HAP-1 (cell line): ENCODE data around the gene PHF10.

Source experiments
- DNase-seq, 2 experiments: peaks; one replicate each; pipeline ENCODE4 v3.0.0-alpha.2; 2016 to 2020; ENCODE audit warnings: low spot score in 2 of 2
- H3K27me3 ChIP-seq: fragments of 250-450 bp; sonication (Bioruptor Pico); 2 replicates; pipeline ENCODE4 v1.5.1; 2020; ENCODE audit warnings: low read depth, mild to moderate bottlenecking, moderate library complexity
- H3K36me3 ChIP-seq: fragments of 250-450 bp; sonication (Bioruptor Pico); replicated peaks from 2 replicates; pipeline ENCODE4 v1.5.1; 2020; ENCODE audit warnings: mild to moderate bottlenecking
- H3K4me1 ChIP-seq: fragments of 250-450 bp; sonication (Bioruptor Pico); 2 replicates; pipeline ENCODE4 v1.5.1; 2020; ENCODE audit warnings: mild to moderate bottlenecking
- H3K4me3 ChIP-seq: fragments of 250-450 bp; sonication (Bioruptor Pico); 2 replicates; pipeline ENCODE4 v1.5.1; 2020; ENCODE audit warnings: mild to moderate bottlenecking, moderate library complexity
- H3K9me3 ChIP-seq: fragments of 250-450 bp; sonication (Bioruptor Pico); 2 replicates; pipeline ENCODE4 v1.5.1; 2020; ENCODE audit warnings: mild to moderate bottlenecking, moderate library complexity
- in situ Hi-C: fragments of 300-500 bp; cut with MboI; formaldehyde crosslinking; loops from 3 replicates; pipeline ENCODE4 v1.14.3; 2020; ENCODE audit warnings: low sequenced_read_pairs, inconsistent platforms, mixed read lengths

PHF10 gene

GRCh38 chr6:169738204-169738975 lies 14.1 kb upstream of the PHF10 start:
- no peak for DNase-seq
- no peak overlapping the region for H3K4me3 ChIP-seq
- no peaks in the 10 kb centered on the region for H3K36me3 ChIP-seq
- in situ Hi-C loops, result no loop called here
- H3K27me3 ChIP-seq, result peaks cover 4% of the 10 kb centered on the region; the same call in 1 of the 2 replicates
- H3K4me1 ChIP-seq, result no peaks in the 10 kb centered on the region
- H3K9me3 ChIP-seq, result no peaks in the 10 kb centered on the region

GRCh38 chr6:169729961-169730360 lies 5.7 kb upstream of the PHF10 start:
- DNase-seq, result no peak
- Histone ChIP-seq H3K4me3 (no peak overlapping the region), H3K36me3 (no peaks in the 10 kb centered on the region), H3K9me3 (no peaks in the 10 kb centered on the region), H3K27me3 (peaks cover 2% of the 10 kb centered on the region; the same call in 1 of the 2 replicates), H3K4me1 (peaks cover 8% of the 10 kb centered on the region)
- in situ Hi-C loops, result no loop called here

GRCh38 chr6:169726963-169727362 lies 2.7 kb upstream of the PHF10 start:
- no peak overlapping the region for H3K4me3 ChIP-seq
- no peaks in the 10 kb centered on the region for H3K27me3 ChIP-seq
- no peak for DNase-seq
- in situ Hi-C loops, result no loop called here
- H3K36me3 ChIP-seq, result no peaks in the 10 kb centered on the region
- peaks cover 10% of the 10 kb centered on the region for H3K4me1 ChIP-seq
- no peaks in the 10 kb centered on the region for H3K9me3 ChIP-seq

- Histone ChIP-seq H3K36me3 (no peaks in the 10 kb centered on the region), H3K4me1 (peaks cover 13% of the 10 kb centered on the region), H3K9me3 (no peaks in the 10 kb centered on the region), H3K4me3 (no peak overlapping the region), H3K27me3 (no peaks in the 10 kb centered on the region)
- in situ Hi-C loops, result no loop called here
- no peak for DNase-seq
Observed at GRCh38 chr6:169726049-169726400, 1.7 kb upstream of the PHF10 start.

DNA sequence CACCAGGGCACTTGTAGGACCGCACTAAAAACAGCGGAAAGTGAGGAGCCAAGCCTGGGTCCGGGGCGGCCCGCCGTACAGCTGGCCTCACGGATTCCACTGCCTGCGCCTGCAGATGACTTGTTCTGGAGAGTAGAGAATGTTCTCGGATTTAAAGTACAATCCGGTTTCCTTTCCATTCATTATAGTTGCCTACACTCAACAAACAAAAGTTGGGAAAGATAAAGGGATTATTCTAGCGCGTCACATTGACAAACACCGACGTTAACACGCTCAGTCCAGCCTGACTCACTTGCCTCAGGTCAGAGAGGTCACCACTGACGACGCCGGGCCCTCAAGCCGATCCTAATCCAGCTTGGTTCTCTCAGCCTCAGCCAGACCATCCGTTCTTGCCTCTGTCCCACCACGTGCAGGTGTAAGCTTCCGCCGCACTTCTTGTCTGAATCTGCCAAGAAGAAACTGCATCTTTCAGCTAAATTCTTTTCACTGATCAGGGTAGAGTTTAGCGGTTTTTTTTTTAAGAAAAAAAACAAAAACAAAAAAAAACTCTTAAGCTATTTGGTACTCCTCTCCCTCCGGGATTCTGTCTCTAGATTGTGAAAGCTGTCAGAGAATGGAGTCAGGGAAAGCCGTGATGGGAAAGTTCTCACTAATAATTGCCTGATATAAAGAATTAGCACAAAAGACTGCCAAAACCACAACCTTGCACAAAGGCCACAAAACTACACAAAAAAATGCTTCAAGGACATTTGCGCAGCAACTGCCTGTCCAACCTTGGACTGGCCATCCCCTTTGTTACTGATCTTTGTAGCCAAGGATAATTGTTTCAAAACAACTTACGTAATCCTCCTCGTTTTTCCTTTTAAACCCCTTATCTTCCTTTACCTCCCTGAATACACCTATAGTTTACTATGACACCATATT lies 1.1 kb upstream of the PHF10 start:
- Histone ChIP-seq H3K4me1 (peaks cover 16% of the 10 kb centered on the region), H3K4me3 (peak overlapping the region; percentile 48), H3K27me3 (no peaks in the 10 kb centered on the region), H3K36me3 (no peaks in the 10 kb centered on the region), H3K9me3 (no peaks in the 10 kb centered on the region)
- peak; percentile 48 to 57 for DNase-seq
- in situ Hi-C loops, result no loop called here

- Histone ChIP-seq H3K4me3 (peak overlapping the region; percentile 16; the same call in 1 of the 2 replicates), H3K9me3 (no peaks in the 10 kb centered on the region), H3K36me3 (no peaks in the 10 kb centered on the region), H3K4me1 (peaks cover 16% of the 10 kb centered on the region), H3K27me3 (no peaks in the 10 kb centered on the region)
- peak in 1 of 2 experiments; percentile 19 for DNase-seq
- in situ Hi-C loops, result no loop called here
Observed at GRCh38 chr6:169723991-169724493, 258 bp downstream of the PHF10 start.

DNA sequence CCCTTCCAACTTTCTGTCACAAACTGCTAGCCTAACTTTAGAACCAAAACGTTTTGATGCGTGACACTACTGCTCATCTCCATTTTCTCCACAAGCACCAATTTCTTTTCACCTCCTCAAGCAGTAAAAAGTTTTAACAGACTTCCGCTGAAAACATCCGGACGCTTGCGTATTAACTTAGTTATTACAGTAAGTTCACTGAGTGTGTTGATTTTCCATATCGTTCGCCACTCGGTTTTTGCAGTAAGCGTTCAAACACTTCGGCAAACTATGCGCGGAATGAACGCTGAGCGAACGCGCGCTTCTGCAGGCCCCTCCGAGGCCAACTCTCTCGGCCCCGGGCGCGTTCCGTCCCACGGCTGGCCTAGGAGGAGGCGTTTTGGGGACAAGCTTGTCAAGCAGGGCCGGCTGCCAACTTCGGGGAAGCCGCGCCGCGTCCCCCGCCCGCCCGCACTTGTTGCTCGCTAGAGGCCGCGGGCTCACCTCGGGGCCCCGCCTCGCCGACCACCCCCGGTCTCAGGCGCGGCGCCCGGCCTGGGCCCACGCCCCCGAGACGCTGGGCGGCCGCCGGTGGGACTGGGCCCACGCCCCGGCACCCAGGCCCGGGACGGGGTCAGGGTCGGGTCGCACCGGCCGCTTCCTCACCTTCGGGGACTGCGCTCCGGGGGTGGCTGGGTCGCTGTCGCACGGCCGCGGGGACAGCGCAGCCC lies 945 bp downstream of the PHF10 start:
- Histone ChIP-seq H3K4me1 (peaks cover 16% of the 10 kb centered on the region), H3K4me3 (peak overlapping the region; percentile 60), H3K9me3 (no peaks in the 10 kb centered on the region), H3K27me3 (no peaks in the 10 kb centered on the region), H3K36me3 (no peaks in the 10 kb centered on the region)
- DNase-seq, result peak; percentile 23 to 69
- in situ Hi-C loops, result no loop called here

DNA sequence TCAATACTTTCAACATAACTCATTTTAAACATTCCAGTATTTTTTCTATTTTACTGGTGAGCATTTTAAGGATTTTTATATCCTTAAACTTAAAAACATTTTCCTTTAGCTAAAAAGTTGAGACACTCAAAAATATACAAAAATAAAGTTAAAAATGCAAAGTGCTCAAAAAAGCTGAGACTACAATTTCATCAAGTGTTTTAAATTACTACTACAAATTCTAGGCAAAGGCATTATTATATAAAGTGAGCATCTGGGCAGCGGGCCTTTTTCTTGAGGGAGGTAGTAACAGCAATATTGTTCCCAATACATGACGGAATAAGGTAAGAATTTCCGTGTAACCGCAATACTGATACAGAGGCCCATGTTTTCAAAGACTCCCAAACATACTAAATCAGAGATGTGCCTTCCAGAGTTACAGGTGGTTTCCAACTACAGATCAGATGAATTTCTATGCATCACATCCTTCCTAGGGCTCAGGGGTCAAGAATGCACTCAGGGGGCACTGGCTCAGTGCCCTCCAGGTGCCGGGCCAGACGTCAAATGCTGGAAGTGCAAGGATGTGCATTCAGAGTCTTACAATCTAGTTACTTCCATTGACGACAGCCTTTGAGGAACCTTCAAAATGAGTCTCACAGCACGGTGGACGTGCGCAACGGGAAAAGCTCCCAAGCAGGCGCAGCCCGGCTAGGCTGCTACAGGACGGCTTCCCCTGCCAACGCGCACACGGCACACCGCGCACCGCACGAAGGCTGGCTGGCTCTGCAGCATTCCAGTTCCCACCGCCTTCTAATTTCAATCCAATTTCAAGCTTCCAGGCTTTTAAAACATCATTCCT lies 1.7 kb downstream of the PHF10 start:
- Histone ChIP-seq H3K4me1 (peaks cover 16% of the 10 kb centered on the region), H3K36me3 (no peaks in the 10 kb centered on the region), H3K27me3 (no peaks in the 10 kb centered on the region), H3K4me3 (peak overlapping the region; percentile 60), H3K9me3 (no peaks in the 10 kb centered on the region)
- DNase-seq, result peak; percentile 27 to 53
- in situ Hi-C loops, result no loop called here

- DNase-seq, result no peak
- Histone ChIP-seq H3K9me3 (no peaks in the 10 kb centered on the region), H3K4me3 (no peak overlapping the region), H3K4me1 (peaks cover 12% of the 10 kb centered on the region), H3K36me3 (peaks cover 20% of the 10 kb centered on the region), H3K27me3 (no peaks in the 10 kb centered on the region)
- in situ Hi-C loops, result no loop called here
Observed at GRCh38 chr6:169720207-169720855, 4.0 kb downstream of the PHF10 start.

DNA sequence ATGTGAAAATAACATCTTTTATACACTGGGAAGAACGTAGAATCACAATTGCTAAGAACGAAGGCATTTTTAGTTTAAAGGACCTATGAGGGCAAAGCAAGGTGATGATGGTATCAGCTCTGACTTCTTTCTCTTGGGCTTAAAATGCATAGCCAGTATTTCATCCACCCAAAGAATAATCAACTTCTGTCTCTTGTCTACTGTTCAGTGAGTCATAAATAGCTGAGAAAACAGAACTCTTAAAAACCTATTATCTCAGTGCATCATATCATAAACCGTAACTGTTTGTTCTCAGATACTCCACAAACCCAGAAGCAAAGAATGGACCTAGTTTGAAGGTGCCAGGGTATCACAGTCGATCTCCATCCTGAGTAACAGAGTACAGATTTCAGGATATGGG lies 5.2 kb downstream of the PHF10 start:
- H3K4me1 ChIP-seq, result peaks cover 7% of the 10 kb centered on the region; the same call in 1 of the 2 replicates
- in situ Hi-C loops, result no loop called here

GRCh38 chr6:169714595-169714994 lies 9.7 kb downstream of the PHF10 start:
- Histone ChIP-seq H3K27me3 (no peaks in the 10 kb centered on the region), H3K9me3 (no peaks in the 10 kb centered on the region), H3K36me3 (peaks cover 47% of the 10 kb centered on the region), H3K4me3 (no peak overlapping the region), H3K4me1 (no peaks in the 10 kb centered on the region)
- no peak for DNase-seq
- in situ Hi-C loops, result no loop called here

More for the DNA sequence above, 5.2 kb downstream of the PHF10 start:
- Histone ChIP-seq H3K4me3 (no peak overlapping the region), H3K27me3 (no peaks in the 10 kb centered on the region), H3K9me3 (no peaks in the 10 kb centered on the region), H3K36me3 (peaks cover 26% of the 10 kb centered on the region)
- DNase-seq, result no peak

DNA sequence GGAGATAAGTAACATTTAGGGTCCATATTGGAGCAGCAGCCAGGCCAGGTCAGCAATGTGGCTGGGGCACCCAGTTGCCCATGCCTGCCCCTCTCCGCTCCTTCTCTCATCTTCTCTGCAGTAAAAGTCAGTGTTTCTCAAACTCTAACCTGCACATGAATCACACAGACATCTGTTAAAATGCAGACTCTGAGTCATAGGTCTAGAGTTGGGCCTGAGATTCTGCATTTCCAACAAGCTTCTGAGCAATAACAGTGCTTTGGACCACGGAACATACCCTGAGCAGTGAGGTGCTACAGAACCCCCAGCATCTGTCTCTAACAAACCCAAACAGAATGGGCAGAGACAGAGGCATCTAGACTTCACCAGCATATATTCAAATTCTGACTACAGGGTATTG lies 10.1 kb downstream of the PHF10 start:
- peaks cover 50% of the 10 kb centered on the region for H3K36me3 ChIP-seq
- no peaks in the 10 kb centered on the region for H3K4me1 ChIP-seq
- no peaks in the 10 kb centered on the region for H3K27me3 ChIP-seq
- no peaks in the 10 kb centered on the region for H3K9me3 ChIP-seq
- no peak for DNase-seq
- in situ Hi-C loops, result no loop called here
- no peak overlapping the region for H3K4me3 ChIP-seq
